Type B pancreatic cell (in vitro differentiated cells): ENCODE data around the gene CTSG. TPM values are rescaled to one million over a fixed set of nuclear protein-coding genes. Genes with fewer than 3 reads are reported as not detected.
"Not testable (repeated sequence)": the region's sequence is repeated elsewhere in the genome, so short reads cannot be mapped to it uniquely, and the experiment has no call there.

ENCODE experiments used
- DNase-seq: peaks from one replicate; pipeline ENCODE4 v3.0.0; 2021; ENCODE audit warnings: mixed read lengths; ENCODE audit not compliant: unreplicated experiment; ENCODE audit errors: extremely low spot score
- H3K27ac Mint-ChIP-seq: 2 replicates; pipeline ENCODE4 v1.8.0; 2021; ENCODE audit warnings: mild to moderate bottlenecking, mixed read lengths
- H3K27me3 Mint-ChIP-seq: 2 replicates; pipeline ENCODE4 v1.8.0; 2021; ENCODE audit warnings: mixed read lengths
- H3K36me3 Mint-ChIP-seq: 2 replicates; pipeline ENCODE4 v1.8.0; 2021; ENCODE audit warnings: mixed read lengths
- H3K4me1 Mint-ChIP-seq: one replicate; pipeline ENCODE4 v1.8.0; 2021; ENCODE audit warnings: mixed read lengths; ENCODE audit not compliant: unreplicated experiment
- H3K4me3 Mint-ChIP-seq: 2 replicates; pipeline ENCODE4 v1.8.0; 2021; ENCODE audit warnings: mild to moderate bottlenecking, mixed read lengths
- H3K9me3 Mint-ChIP-seq: 2 replicates; pipeline ENCODE4 v1.8.0; 2021; ENCODE audit warnings: mixed read lengths
- total RNA-seq: library from RNA; stranded (reverse); gene quantifications from 2 replicates; pipeline ENCODE4 v1.2.1, GENCODE V29; 2021; ENCODE audit warnings: low replicate concordance
- TF ChIP-seq, protein P1 (sequence below): fragments of 200-600 bp; sonication (generic); conservative IDR thresholded peaks from 2 replicates; pipeline ENCODE4 v1.5.0; 2021; ENCODE audit warnings: antibody characterized with exemption, mild to moderate bottlenecking

Gene CTSG
- total RNA-seq, 1 donor from 2014 or later, result not detected

DNA sequence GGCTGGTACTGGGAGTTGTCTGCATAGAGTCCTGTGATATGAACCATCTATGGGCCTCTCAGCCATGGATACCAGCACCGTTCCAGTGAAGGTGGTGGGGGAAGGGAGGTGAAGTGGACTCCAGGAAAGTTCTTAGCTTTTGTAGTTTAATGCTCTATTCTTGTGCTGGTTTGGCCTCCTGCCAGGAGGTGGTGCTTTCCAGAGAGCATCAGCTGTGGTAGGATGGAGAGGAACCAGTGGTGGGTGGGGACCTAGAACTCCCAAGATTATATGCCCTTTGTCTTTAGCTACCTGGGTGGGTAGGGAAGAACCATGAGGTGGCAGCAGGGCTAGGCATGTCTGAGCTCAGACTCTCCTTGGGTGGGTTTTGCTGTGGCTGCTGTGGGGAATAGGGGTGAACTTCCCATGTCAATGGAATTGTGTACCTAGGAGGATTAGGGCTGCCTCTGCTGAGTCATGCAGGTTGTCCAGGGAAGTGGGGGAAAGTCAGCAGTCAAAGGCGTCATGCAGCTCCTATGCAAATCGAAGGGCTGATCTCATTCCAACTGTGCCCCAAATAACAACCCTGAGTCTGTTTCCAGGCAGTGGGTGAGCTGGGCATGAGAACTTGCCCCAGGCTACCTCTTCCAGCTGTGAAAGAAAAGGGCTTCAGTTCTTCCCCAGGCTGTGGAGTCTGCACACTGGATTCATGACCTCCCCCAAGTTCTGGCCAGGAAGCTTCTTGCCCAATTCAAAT, 19.2 kb upstream of the CTSG start:
- Mint-ChIP-seq H3K27me3 (no peaks in the 10 kb centered on the region), H3K27ac (no peak overlapping the region), H3K4me1 (no peaks in the 10 kb centered on the region), H3K4me3 (no peak overlapping the region), H3K36me3 (no peaks in the 10 kb centered on the region), H3K9me3 (peaks cover 5% of the 10 kb centered on the region)
- no peak for DNase-seq
- TF ChIP-seq, protein P1, sequence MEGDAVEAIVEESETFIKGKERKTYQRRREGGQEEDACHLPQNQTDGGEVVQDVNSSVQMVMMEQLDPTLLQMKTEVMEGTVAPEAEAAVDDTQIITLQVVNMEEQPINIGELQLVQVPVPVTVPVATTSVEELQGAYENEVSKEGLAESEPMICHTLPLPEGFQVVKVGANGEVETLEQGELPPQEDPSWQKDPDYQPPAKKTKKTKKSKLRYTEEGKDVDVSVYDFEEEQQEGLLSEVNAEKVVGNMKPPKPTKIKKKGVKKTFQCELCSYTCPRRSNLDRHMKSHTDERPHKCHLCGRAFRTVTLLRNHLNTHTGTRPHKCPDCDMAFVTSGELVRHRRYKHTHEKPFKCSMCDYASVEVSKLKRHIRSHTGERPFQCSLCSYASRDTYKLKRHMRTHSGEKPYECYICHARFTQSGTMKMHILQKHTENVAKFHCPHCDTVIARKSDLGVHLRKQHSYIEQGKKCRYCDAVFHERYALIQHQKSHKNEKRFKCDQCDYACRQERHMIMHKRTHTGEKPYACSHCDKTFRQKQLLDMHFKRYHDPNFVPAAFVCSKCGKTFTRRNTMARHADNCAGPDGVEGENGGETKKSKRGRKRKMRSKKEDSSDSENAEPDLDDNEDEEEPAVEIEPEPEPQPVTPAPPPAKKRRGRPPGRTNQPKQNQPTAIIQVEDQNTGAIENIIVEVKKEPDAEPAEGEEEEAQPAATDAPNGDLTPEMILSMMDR, result no peak

DNA sequence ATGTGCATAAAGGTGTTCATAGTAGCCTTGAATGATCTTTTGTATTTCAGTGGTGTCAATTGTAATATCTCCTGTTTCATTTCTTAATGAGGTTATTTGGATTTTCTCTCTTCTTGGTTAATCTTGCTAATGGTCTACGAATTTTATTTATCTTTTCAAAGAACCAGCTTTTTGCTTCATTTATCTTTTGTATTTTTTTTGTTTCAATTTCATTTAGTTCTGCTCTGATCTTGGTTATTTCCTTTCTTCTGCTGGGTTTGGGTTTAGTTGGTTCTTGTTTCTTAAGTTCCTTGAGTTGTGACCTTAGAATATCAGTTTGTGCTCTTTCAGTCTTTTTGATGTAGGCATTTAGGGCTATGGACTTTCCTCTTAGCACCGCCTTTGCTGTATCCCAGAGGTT, 15.0 kb upstream of the CTSG start:
- not testable (repeated sequence) for H3K27ac Mint-ChIP-seq, H3K4me3 Mint-ChIP-seq, H3K4me1 Mint-ChIP-seq, H3K9me3 Mint-ChIP-seq, H3K27me3 Mint-ChIP-seq, H3K36me3 Mint-ChIP-seq, DNase-seq

DNA sequence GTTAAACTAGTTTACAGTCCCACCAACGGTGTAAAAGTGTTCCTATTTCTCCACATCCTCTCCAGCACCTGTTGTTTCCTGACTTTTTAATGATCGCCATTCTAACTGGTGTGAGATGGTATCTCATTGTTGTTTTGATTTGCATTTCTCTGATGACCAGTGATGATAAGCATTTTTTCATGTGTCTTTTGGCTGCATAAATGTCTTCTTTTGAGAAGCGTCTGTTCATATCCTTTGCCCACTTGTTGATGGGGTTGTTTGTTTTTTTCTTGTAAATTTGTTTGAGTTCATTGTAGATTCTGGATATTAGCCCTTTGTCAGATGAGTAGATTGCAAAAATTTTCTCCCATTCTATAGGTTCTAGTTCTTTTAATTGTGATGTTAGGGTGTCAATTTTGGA, 8.4 kb upstream of the CTSG start:
- not testable (repeated sequence) for H3K4me3 Mint-ChIP-seq, H3K27ac Mint-ChIP-seq, H3K36me3 Mint-ChIP-seq, H3K27me3 Mint-ChIP-seq, H3K4me1 Mint-ChIP-seq, H3K9me3 Mint-ChIP-seq, DNase-seq

DNA sequence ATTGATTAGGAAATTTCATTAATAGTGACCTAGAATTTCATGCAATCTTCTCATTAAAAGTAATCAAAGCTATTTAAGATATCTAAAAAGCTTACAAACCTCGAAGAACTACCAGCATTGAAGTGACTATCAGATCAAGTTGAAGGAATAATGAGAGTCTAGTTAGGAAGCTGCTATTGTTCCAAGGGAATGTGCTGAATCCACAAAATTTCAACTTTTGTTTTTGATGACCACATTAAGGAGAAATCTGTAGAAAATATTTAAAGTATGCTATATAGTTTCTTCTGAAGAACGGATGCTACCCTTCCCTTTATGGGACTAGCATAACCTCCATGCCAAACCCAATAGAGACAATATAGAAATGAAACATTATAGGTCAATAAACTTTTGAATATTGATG, 2.5 kb upstream of the CTSG start:
- peaks cover 4% of the 10 kb centered on the region for H3K9me3 Mint-ChIP-seq
- H3K27ac Mint-ChIP-seq, result no peak overlapping the region
- H3K36me3 Mint-ChIP-seq, result no peaks in the 10 kb centered on the region
- no peaks in the 10 kb centered on the region for H3K27me3 Mint-ChIP-seq
- no peaks in the 10 kb centered on the region for H3K4me1 Mint-ChIP-seq
- TF ChIP-seq, protein P1, result no peak
- DNase-seq, result no peak
- H3K4me3 Mint-ChIP-seq, result no peak overlapping the region

GRCh38 chr14:24576771-24577170, 721 bp upstream of the CTSG start:
- Mint-ChIP-seq H3K9me3 (peaks cover 4% of the 10 kb centered on the region), H3K4me3 (no peak overlapping the region), H3K27ac (no peak overlapping the region), H3K27me3 (no peaks in the 10 kb centered on the region), H3K36me3 (no peaks in the 10 kb centered on the region), H3K4me1 (no peaks in the 10 kb centered on the region)
- TF ChIP-seq, protein P1, result no peak
- DNase-seq, result no peak

DNA sequence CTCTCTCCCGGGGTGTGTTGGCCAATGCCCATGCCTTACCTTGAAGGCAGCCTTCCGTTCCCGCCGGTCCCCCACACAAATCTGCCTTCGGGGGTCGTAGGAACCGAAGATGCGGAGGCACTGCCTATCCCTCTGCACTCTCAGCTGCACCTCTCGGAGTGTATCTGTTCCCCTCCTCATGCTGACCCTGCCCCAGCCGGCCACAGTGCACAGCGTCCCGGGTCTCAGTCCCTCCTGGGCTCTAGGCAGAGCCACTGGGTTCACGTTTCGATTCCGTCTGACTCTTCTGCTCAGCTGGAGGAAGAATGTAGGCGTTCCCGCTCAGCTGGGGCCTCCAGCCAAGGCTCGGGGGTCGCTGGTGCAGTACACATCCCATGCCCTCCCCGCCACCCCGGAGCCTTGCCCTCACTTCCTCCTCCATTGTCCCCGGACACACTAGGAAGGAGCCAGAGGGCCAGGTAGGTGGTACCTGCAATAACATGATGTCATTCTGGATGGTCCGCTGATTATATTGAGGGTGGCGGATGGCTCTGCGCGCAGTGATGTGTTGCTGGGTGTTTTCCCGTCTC, 1.8 kb downstream of the CTSG start:
- no peaks in the 10 kb centered on the region for H3K27me3 Mint-ChIP-seq
- no peaks in the 10 kb centered on the region for H3K36me3 Mint-ChIP-seq
- no peak overlapping the region for H3K27ac Mint-ChIP-seq
- no peaks in the 10 kb centered on the region for H3K9me3 Mint-ChIP-seq
- H3K4me3 Mint-ChIP-seq, result no peak overlapping the region
- no peak for DNase-seq
- TF ChIP-seq, protein P1, result no peak
- H3K4me1 Mint-ChIP-seq, result no peaks in the 10 kb centered on the region
